ENCODE data around the gene ACRBP. TPM values are rescaled to one million over a fixed set of nuclear protein-coding genes. Genes with fewer than 3 reads are reported as not detected.

Gene ACRBP
- total and polyA plus RNA-seq, 2 donors (not counting 3 experiments of a cell fraction or from before 2014, with no cell fraction given): 1.3 to 5.7 TPM

DNA sequence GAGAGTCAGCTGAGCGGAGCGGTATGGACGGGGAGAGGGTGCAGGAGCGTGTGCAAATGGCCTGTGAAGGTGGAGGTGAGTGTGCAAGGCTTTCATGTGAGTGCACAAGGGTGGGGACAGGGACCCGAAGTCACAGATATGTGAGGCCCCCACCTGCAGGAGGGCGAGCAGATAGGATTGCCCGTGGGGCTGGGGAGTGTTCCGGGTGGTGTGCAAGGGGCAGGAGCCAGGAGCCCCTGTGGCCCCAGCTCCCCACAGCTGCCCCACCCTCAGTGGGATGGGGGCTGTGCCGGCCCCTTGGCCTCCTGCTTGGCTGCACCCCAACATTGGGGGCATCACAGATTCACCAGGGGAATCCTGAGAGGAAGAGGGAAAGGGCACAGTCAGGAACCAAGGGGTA lies 47.5 kb upstream of the ACRBP start:
- Histone ChIP-seq H3K9me1 (replicated peaks; ENCODE audit: control insufficient read depth, extremely low read depth, insufficient read depth, low read length) (no peaks in the 10 kb centered on the region), H3K27me3 (ENCODE audit: control insufficient read depth in 2 of 2, insufficient read depth in 2 of 2, low read length in 2 of 2) (peaks cover 13 to 18% of the 10 kb centered on the region in 2 experiments), H3K79me2 (ENCODE audit: control insufficient read depth, insufficient read depth, low read length) (peaks cover 3% of the 10 kb centered on the region), H3K4me2 (ENCODE audit: insufficient read depth, low read length) (no peak overlapping the region), H3K9ac (replicated peaks; ENCODE audit: extremely low read depth, insufficient read depth, low read length) (no peak overlapping the region), H3K4me1 (ENCODE audit: control insufficient read depth, extremely low read depth, insufficient read depth, low read length) (peaks cover 7% of the 10 kb centered on the region), H3K4me3 (replicated peaks in 1 of 3; ENCODE audit: insufficient read depth in 1 of 3, low read depth in 1 of 3, low read length in 3 of 3) (no peak overlapping the region), H3K27ac (ENCODE audit: insufficient read depth, low read depth, low read length) (no peak overlapping the region), H4K20me1 (replicated peaks; ENCODE audit: control insufficient read depth, extremely low read depth, insufficient read depth, low read length) (no peaks in the 10 kb centered on the region), H2AFZ (ENCODE audit: low read depth, low read length) (no peak overlapping the region), H3K9me3 (replicated peaks; ENCODE audit: control insufficient read depth, insufficient read depth, low read length) (no peaks in the 10 kb centered on the region), H3K36me3 (ENCODE audit: control insufficient read depth in 2 of 2, extremely low read depth in 1 of 2, insufficient read depth in 2 of 2, low read length in 2 of 2) (no peaks in the 10 kb centered on the region)
- FAIRE-seq (no peak), DNase-seq (ENCODE audit: low read depth, low spot score) (no peak)
- intact Hi-C loops (cut with micrococcal nuclease): loop anchor here (5.0 kb wide), 1 partner anchor 142 kb away; no protein-coding TSS in a partner anchor
- TF ChIP-seq POLR2A (IDR thresholded peaks at IDR 0.05; ENCODE audit: low read depth, low read length) (no peak), POLR2AphosphoS5 (IDR thresholded peaks at IDR 0.05; ENCODE audit: insufficient read depth, low read depth, low read length) (no peak), GATA2 (IDR thresholded peaks at IDR 0.05; ENCODE audit: insufficient read depth, insufficient read length, low read depth, low read length) (no peak), FOS (IDR thresholded peaks at IDR 0.05; ENCODE audit: borderline replicate concordance, insufficient read depth, low read length) (no peak)
- CTCF ChIA-PET: interaction anchor here (0.9 to 4.8 kb wide), 3 partner anchors 10 to 75 kb away, joined by 3 to 63 read pairs (median 3); no protein-coding TSS in a partner anchor
- dilution Hi-C loops (cut with MboI; ENCODE audit: extremely low pct_ligation_motif_present, low sequenced_read_pairs): no loop called here
- POLR2A ChIA-PET: no interaction called here
- BruUV-seq (replicated peaks): no TSS peak

- dilution Hi-C loops (cut with MboI; ENCODE audit: extremely low pct_ligation_motif_present, low sequenced_read_pairs): no loop called here
- POLR2A ChIA-PET: no interaction called here
- Histone ChIP-seq H3K4me1 (ENCODE audit: control insufficient read depth, extremely low read depth, insufficient read depth, low read length) (peaks cover 6% of the 10 kb centered on the region), H3K9me3 (replicated peaks; ENCODE audit: control insufficient read depth, insufficient read depth, low read length) (no peaks in the 10 kb centered on the region), H2AFZ (ENCODE audit: low read depth, low read length) (no peak overlapping the region), H3K79me2 (ENCODE audit: control insufficient read depth, insufficient read depth, low read length) (peaks cover 6% of the 10 kb centered on the region), H3K4me2 (ENCODE audit: insufficient read depth, low read length) (no peak overlapping the region), H3K9me1 (replicated peaks; ENCODE audit: control insufficient read depth, extremely low read depth, insufficient read depth, low read length) (no peaks in the 10 kb centered on the region), H3K9ac (replicated peaks; ENCODE audit: extremely low read depth, insufficient read depth, low read length) (no peak overlapping the region), H3K27ac (ENCODE audit: insufficient read depth, low read depth, low read length) (no peak overlapping the region), H4K20me1 (replicated peaks; ENCODE audit: control insufficient read depth, extremely low read depth, insufficient read depth, low read length) (no peaks in the 10 kb centered on the region), H3K4me3 (replicated peaks in 1 of 3; ENCODE audit: insufficient read depth in 1 of 3, low read depth in 1 of 3, low read length in 3 of 3) (no peak overlapping the region), H3K27me3 (ENCODE audit: control insufficient read depth in 2 of 2, insufficient read depth in 2 of 2, low read length in 2 of 2) (peaks cover 6 to 10% of the 10 kb centered on the region in 2 experiments), H3K36me3 (ENCODE audit: control insufficient read depth in 2 of 2, extremely low read depth in 1 of 2, insufficient read depth in 2 of 2, low read length in 2 of 2) (no peaks in the 10 kb centered on the region)
- CTCF ChIA-PET: interaction anchor here (1.8 kb wide), 1 partner anchor 10 kb away, joined by 8 read pairs; no protein-coding TSS in a partner anchor
- TF ChIP-seq FOS (IDR thresholded peaks at IDR 0.05; ENCODE audit: borderline replicate concordance, insufficient read depth, low read length): no peak
- TF ChIP-seq POLR2AphosphoS5 (IDR thresholded peaks at IDR 0.05; ENCODE audit: insufficient read depth, low read depth, low read length): no peak
- DNase-seq (ENCODE audit: low read depth, low spot score): no peak
- no TSS peak for BruUV-seq (replicated peaks)
- no peak for FAIRE-seq
- intact Hi-C loops (cut with micrococcal nuclease): no loop called here
These were observed 46.7 kb upstream of the ACRBP start for GRCh38 chr12:6693832-6694355.
